BLaER1 treated with 17β-estradiol and CSF1 and Interleukin-3, amounts not matched to agents 10 nM and 100 nM (cell line): Measurements from ENCODE around the gene TMEM175.

Source experiments
- H3K27ac ChIP-seq, 11 experiments: shearing (Covaris generic); formaldehyde crosslinking; 2 replicates each; pipeline ENCODE4 v1.8.1; 2022
- H3K27me3 ChIP-seq, 11 experiments: shearing (Covaris generic); formaldehyde crosslinking; 2 replicates each; pipeline ENCODE4 v1.8.1; 2022
- H3K36me3 ChIP-seq, 11 experiments: shearing (Covaris generic); formaldehyde crosslinking; 2 replicates each; pipeline ENCODE4 v1.8.1; 2022
- H3K4me1 ChIP-seq, 10 experiments: shearing (Covaris generic); formaldehyde crosslinking; 2 replicates each; pipeline ENCODE4 v1.8.1; 2022
- H3K4me2 ChIP-seq, 11 experiments: shearing (Covaris generic); formaldehyde crosslinking; 2 replicates each; pipeline ENCODE4 v1.8.1; 2022
- H3K4me3 ChIP-seq, 10 experiments: shearing (Covaris generic); formaldehyde crosslinking; 2 replicates each; pipeline ENCODE4 v1.8.1; 2022
- H3K9ac ChIP-seq, 11 experiments: shearing (Covaris generic); formaldehyde crosslinking; 2 replicates each; pipeline ENCODE4 v1.8.1; 2022
- H3K9me3 ChIP-seq, 11 experiments: shearing (Covaris generic); formaldehyde crosslinking; replicated peaks in 1 of 11; 2 replicates each; pipeline ENCODE4 v1.8.1; 2022
- H4K20me1 ChIP-seq, 11 experiments: shearing (Covaris generic); formaldehyde crosslinking; 2 replicates each; pipeline ENCODE4 v1.8.1; 2022
- Cebpa-rat ChIP-seq, 11 experiments: shearing (Covaris generic); IDR thresholded peaks; 2 replicates each; pipeline ENCODE4 v1.8.1; 2022

TMEM175 gene

GRCh38 chr4:888029-888428, 44.2 kb upstream of the TMEM175 start:
- H3K4me1 ChIP-seq, result no peaks in the 10 kb centered on the region
- no peaks in the 10 kb centered on the region for H3K27me3 ChIP-seq
- no peak overlapping the region for H3K27ac ChIP-seq
- H4K20me1 ChIP-seq, result peaks cover 0 to 100% (median 61%) of the 10 kb centered on the region in 11 experiments; a peak in 19 of 22 replicates
- H3K4me2 ChIP-seq, result no peak overlapping the region
- no peak for TF ChIP-seq Cebpa-rat (IDR thresholded peaks at IDR 0.05)
- H3K36me3 ChIP-seq, result peaks cover 87 to 100% (median 100%) of the 10 kb centered on the region in 11 experiments
- H3K4me3 ChIP-seq, result no peak overlapping the region
- H3K9me3 ChIP-seq, result peaks cover 0 to 11% (median 0%) of the 10 kb centered on the region in 11 experiments; a peak in 1 of 22 replicates
- H3K9ac ChIP-seq, result no peak overlapping the region

GRCh38 chr4:889516-889915, 42.7 kb upstream of the TMEM175 start:
- no peak overlapping the region for H3K27ac ChIP-seq
- no peak overlapping the region for H3K4me2 ChIP-seq
- TF ChIP-seq Cebpa-rat (IDR thresholded peaks at IDR 0.05), result no peak
- H3K4me3 ChIP-seq, result no peak overlapping the region
- no peak overlapping the region for H3K9ac ChIP-seq
- H3K27me3 ChIP-seq, result no peaks in the 10 kb centered on the region
- peaks cover 87 to 100% (median 100%) of the 10 kb centered on the region in 11 experiments for H3K36me3 ChIP-seq
- H3K9me3 ChIP-seq, result peaks cover 0 to 11% (median 0%) of the 10 kb centered on the region in 11 experiments; a peak in 1 of 22 replicates
- H3K4me1 ChIP-seq, result no peaks in the 10 kb centered on the region
- peaks cover 0 to 100% (median 66%) of the 10 kb centered on the region in 11 experiments; a peak in 19 of 22 replicates for H4K20me1 ChIP-seq

- H3K36me3 ChIP-seq, result peaks cover 84 to 100% (median 99%) of the 10 kb centered on the region in 11 experiments
- no peak for TF ChIP-seq Cebpa-rat (IDR thresholded peaks at IDR 0.05)
These were observed 42.1 kb upstream of the TMEM175 start for GRCh38 chr4:890036-890695.

GRCh38 chr4:891747-892146, 40.5 kb upstream of the TMEM175 start:
- H3K9ac ChIP-seq, result no peak overlapping the region
- H3K27me3 ChIP-seq, result no peaks in the 10 kb centered on the region
- H4K20me1 ChIP-seq, result peaks cover 19 to 100% (median 65%) of the 10 kb centered on the region in 11 experiments; a peak in 21 of 22 replicates
- TF ChIP-seq Cebpa-rat (IDR thresholded peaks at IDR 0.05), result no peak
- H3K36me3 ChIP-seq, result peaks cover 84 to 100% (median 99%) of the 10 kb centered on the region in 11 experiments
- peaks cover 0 to 11% (median 0%) of the 10 kb centered on the region in 11 experiments; a peak in 1 of 22 replicates for H3K9me3 ChIP-seq
- H3K4me3 ChIP-seq, result no peak overlapping the region
- H3K4me2 ChIP-seq, result no peak overlapping the region
- H3K4me1 ChIP-seq, result no peaks in the 10 kb centered on the region
- no peak overlapping the region for H3K27ac ChIP-seq

More at GRCh38 chr4:890036-890695, 42.1 kb upstream of the TMEM175 start:
- Histone ChIP-seq H3K4me1 (no peaks in the 10 kb centered on the region), H3K9me3 (peaks cover 0 to 11% (median 0%) of the 10 kb centered on the region in 11 experiments; a peak in 1 of 22 replicates), H3K4me3 (no peak overlapping the region), H3K4me2 (no peak overlapping the region), H3K27ac (no peak overlapping the region), H3K27me3 (no peaks in the 10 kb centered on the region), H3K9ac (no peak overlapping the region), H4K20me1 (peaks cover 3 to 100% (median 63%) of the 10 kb centered on the region in 11 experiments; a peak in 19 of 22 replicates)

- no peak for TF ChIP-seq Cebpa-rat (IDR thresholded peaks at IDR 0.05)
- Histone ChIP-seq H3K4me3 (no peak overlapping the region), H3K4me2 (no peak overlapping the region), H3K27me3 (no peaks in the 10 kb centered on the region), H4K20me1 (peaks cover 25 to 100% (median 69%) of the 10 kb centered on the region in 11 experiments; a peak in 21 of 22 replicates), H3K27ac (no peak overlapping the region), H3K9me3 (peaks cover 0 to 11% (median 0%) of the 10 kb centered on the region in 11 experiments; a peak in 1 of 22 replicates), H3K4me1 (no peaks in the 10 kb centered on the region), H3K36me3 (peaks cover 84 to 100% (median 99%) of the 10 kb centered on the region in 11 experiments), H3K9ac (no peak overlapping the region)
These were observed 39.5 kb upstream of the TMEM175 start for GRCh38 chr4:892780-893179.

- peaks cover 84 to 100% (median 99%) of the 10 kb centered on the region in 11 experiments for H3K36me3 ChIP-seq
- no peaks in the 10 kb centered on the region for H3K27me3 ChIP-seq
- peaks cover 28 to 100% (median 71%) of the 10 kb centered on the region in 11 experiments; a peak in 21 of 22 replicates for H4K20me1 ChIP-seq
- no peak overlapping the region for H3K4me3 ChIP-seq
- H3K4me1 ChIP-seq, result no peaks in the 10 kb centered on the region
- TF ChIP-seq Cebpa-rat (IDR thresholded peaks at IDR 0.05), result no peak
- no peak overlapping the region for H3K27ac ChIP-seq
- H3K9me3 ChIP-seq, result 0 out of 22 replicates have a peak, but pooled peaks cover 0 to 6% (median 0%) of the 10 kb centered on the region in 11 experiments
- H3K4me2 ChIP-seq, result no peak overlapping the region
- no peak overlapping the region for H3K9ac ChIP-seq
These were observed 38.8 kb upstream of the TMEM175 start for GRCh38 chr4:893276-893994.

- H3K27ac ChIP-seq, result no peak overlapping the region
- peaks cover 84 to 100% (median 98%) of the 10 kb centered on the region in 11 experiments for H3K36me3 ChIP-seq
- TF ChIP-seq Cebpa-rat (IDR thresholded peaks at IDR 0.05), result no peak
- H3K9ac ChIP-seq, result no peak overlapping the region
- H3K4me1 ChIP-seq, result no peaks in the 10 kb centered on the region
- peaks cover 34 to 100% (median 78%) of the 10 kb centered on the region in 11 experiments for H4K20me1 ChIP-seq
- no peaks in the 10 kb centered on the region for H3K27me3 ChIP-seq
- no peak overlapping the region for H3K4me2 ChIP-seq
- no peaks in the 10 kb centered on the region for H3K9me3 ChIP-seq
- H3K4me3 ChIP-seq, result no peak overlapping the region
These were observed 38.1 kb upstream of the TMEM175 start for GRCh38 chr4:893995-894705.

GRCh38 chr4:895596-895995, 36.7 kb upstream of the TMEM175 start:
- Histone ChIP-seq H3K9ac (no peak overlapping the region), H3K4me3 (no peak overlapping the region), H3K36me3 (peaks cover 80 to 100% (median 98%) of the 10 kb centered on the region in 11 experiments), H3K4me2 (no peak overlapping the region), H3K27me3 (no peaks in the 10 kb centered on the region), H3K27ac (no peak overlapping the region), H4K20me1 (peaks cover 48 to 100% (median 84%) of the 10 kb centered on the region in 11 experiments), H3K9me3 (no peaks in the 10 kb centered on the region), H3K4me1 (no peaks in the 10 kb centered on the region)
- TF ChIP-seq Cebpa-rat (IDR thresholded peaks at IDR 0.05), result no peak

- no peak for TF ChIP-seq Cebpa-rat (IDR thresholded peaks at IDR 0.05)
- no peak overlapping the region for H3K9ac ChIP-seq
- no peak overlapping the region for H3K4me2 ChIP-seq
- no peak overlapping the region for H3K27ac ChIP-seq
- H3K4me1 ChIP-seq, result no peaks in the 10 kb centered on the region
- H3K27me3 ChIP-seq, result no peaks in the 10 kb centered on the region
- peaks cover 80 to 100% (median 98%) of the 10 kb centered on the region in 11 experiments for H3K36me3 ChIP-seq
- H4K20me1 ChIP-seq, result peaks cover 48 to 100% (median 85%) of the 10 kb centered on the region in 11 experiments
- no peak overlapping the region for H3K4me3 ChIP-seq
- H3K9me3 ChIP-seq, result no peaks in the 10 kb centered on the region
These were observed 36.0 kb upstream of the TMEM175 start for GRCh38 chr4:896216-896615.
